Kidney (tissue), 14 donors: Measurements from ENCODE around the gene ATP6V0A4. TPM values are rescaled to one million over a fixed set of nuclear protein-coding genes. Genes with fewer than 3 reads are reported as not detected.

Source experiments
- DNase-seq, 5 donors: peaks; one replicate each; pipeline ENCODE4 v3.0.0-alpha.2; 2013 to 2020
- FAIRE-seq: peaks from 2 replicates; lab custom pipeline; 2012; peaks lifted over from hg19 to GRCh38; lab: Jason Lieb, UNC
- H3K27ac ChIP-seq, 2 donors: one replicate each; pipeline ENCODE4 v1.7.0; 2013; ENCODE audit warnings: low read depth in 2 of 2, low read length in 2 of 2, inconsistent platforms in 1 of 2
- H3K27me3 ChIP-seq: one replicate; pipeline ENCODE4 v1.7.1; 2013; ENCODE audit warnings: low read length, inconsistent platforms; ENCODE audit not compliant: control insufficient read depth, insufficient read depth
- H3K36me3 ChIP-seq, 3 donors: one replicate each; pipeline versions ENCODE4 v1.7.0 to v1.7.1; 2013; ENCODE audit warnings: low read length in 3 of 3, control low read depth in 1 of 3, inconsistent platforms in 1 of 3; ENCODE audit not compliant: insufficient read depth in 3 of 3, control insufficient read depth in 2 of 3
- H3K4me1 ChIP-seq, 3 donors: one replicate each; pipeline versions ENCODE4 v1.7.0 to v1.7.1; 2013; ENCODE audit warnings: low read length in 3 of 3, inconsistent platforms in 1 of 3, low read depth in 1 of 3; ENCODE audit not compliant: control insufficient read depth in 2 of 3, insufficient read depth in 2 of 3
- H3K4me3 ChIP-seq, 3 donors: one replicate each; pipeline versions ENCODE4 v1.7.0 to v1.8.1; 2013; ENCODE audit warnings: low read length in 3 of 3, control low read depth in 1 of 3, inconsistent platforms in 1 of 3
- H3K9ac ChIP-seq, 3 donors: one replicate each; pipeline versions ENCODE4 v1.7.0 to v1.7.1; 2013; ENCODE audit warnings: low read length in 3 of 3, control low read depth in 1 of 3, inconsistent platforms in 1 of 3
- H3K9me3 ChIP-seq, 3 donors: one replicate each; pipeline versions ENCODE4 v1.7.0 to v1.7.1; 2013; ENCODE audit warnings: low read length in 3 of 3, control low read depth in 1 of 3, inconsistent platforms in 1 of 3; ENCODE audit not compliant: control insufficient read depth in 2 of 3, insufficient read depth in 1 of 3
- intact Hi-C: fragments of 100-400 bp; cut with DNase I; formaldehyde crosslinking; loops from one replicate; pipeline ENCODE4 v1.11.1; 2022
- polyA plus RNA-seq: library from polyadenylated mRNA; stranded (reverse); fragments of 350-450 nt; fragmentation: Illumina TruSeq; extraction: RNeasy Lipid Tissue Mini Kit (QIAGEN cat#74804); gene quantifications from one replicate; pipeline ENCODE4 v1.2.3, GENCODE V29; 2014; ENCODE audit warnings: low read depth, low replicate concordance; ENCODE audit not compliant: insufficient read depth
- total RNA-seq: library from RNA; stranded (reverse); fragmentation: NEBNext Ultra II Directional; extraction: Animal tissue kit (Norgen Biotek cat#: 25700); gene quantifications from one replicate; pipeline ENCODE4 v1.2.1, GENCODE V29; 2021
- TF ChIP-seq, protein P1 (sequence below): IDR thresholded peaks from 3 replicates; pipeline ENCODE4 v1.5.1; 2012; ENCODE audit warnings: mild to moderate bottlenecking, moderate library complexity, borderline replicate concordance; ENCODE audit not compliant: insufficient read depth; ENCODE audit errors: extremely low read depth
- donor health status: control.
- donor health status: control.
- donor health status: control.
- donor health status: control.
- donor health status: control.
- donor health status: DM: yes; HTN: yes; CAD: no.
- donor health status: Normal renal cell carcinoma (clear cell type).

ATP6V0A4 gene
- total and polyA plus RNA-seq, 2 donors from 2014 or later, result 30.5 to 140 TPM

DNA sequence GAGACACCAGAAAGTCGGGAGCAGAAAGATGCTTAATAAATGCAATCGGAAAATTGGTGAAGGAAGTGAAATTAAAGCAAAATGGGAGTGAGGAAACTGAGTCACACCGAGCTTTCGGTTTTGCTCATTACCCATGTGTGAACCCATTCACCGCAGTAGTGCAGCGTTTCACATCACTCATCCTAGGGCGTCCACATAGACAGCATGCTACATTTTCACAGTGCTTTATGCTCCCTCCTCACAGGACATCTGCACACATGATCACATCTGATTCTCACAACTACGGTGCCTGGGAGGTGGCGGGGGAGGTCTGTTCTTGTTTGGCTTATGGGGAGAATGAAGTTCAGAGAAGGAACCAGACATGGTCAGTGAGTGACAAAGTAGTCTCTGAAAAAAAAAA is 36.6 kb upstream of the ATP6V0A4 start:
- intact Hi-C loops, result no loop called here
- FAIRE-seq (no peak), DNase-seq (no peak)
- no peak overlapping the region for H3K4me3 ChIP-seq
- no peaks in the 10 kb centered on the region for H3K27me3 ChIP-seq
- no peaks in the 10 kb centered on the region for H3K9me3 ChIP-seq
- peaks cover 0 to 15% (median 5%) of the 10 kb centered on the region in 3 donors for H3K36me3 ChIP-seq
- no peaks in the 10 kb centered on the region for H3K4me1 ChIP-seq
- H3K27ac ChIP-seq, result no peak overlapping the region
- TF ChIP-seq, protein P1, sequence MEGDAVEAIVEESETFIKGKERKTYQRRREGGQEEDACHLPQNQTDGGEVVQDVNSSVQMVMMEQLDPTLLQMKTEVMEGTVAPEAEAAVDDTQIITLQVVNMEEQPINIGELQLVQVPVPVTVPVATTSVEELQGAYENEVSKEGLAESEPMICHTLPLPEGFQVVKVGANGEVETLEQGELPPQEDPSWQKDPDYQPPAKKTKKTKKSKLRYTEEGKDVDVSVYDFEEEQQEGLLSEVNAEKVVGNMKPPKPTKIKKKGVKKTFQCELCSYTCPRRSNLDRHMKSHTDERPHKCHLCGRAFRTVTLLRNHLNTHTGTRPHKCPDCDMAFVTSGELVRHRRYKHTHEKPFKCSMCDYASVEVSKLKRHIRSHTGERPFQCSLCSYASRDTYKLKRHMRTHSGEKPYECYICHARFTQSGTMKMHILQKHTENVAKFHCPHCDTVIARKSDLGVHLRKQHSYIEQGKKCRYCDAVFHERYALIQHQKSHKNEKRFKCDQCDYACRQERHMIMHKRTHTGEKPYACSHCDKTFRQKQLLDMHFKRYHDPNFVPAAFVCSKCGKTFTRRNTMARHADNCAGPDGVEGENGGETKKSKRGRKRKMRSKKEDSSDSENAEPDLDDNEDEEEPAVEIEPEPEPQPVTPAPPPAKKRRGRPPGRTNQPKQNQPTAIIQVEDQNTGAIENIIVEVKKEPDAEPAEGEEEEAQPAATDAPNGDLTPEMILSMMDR, result no peak
- no peak overlapping the region for H3K9ac ChIP-seq

DNA sequence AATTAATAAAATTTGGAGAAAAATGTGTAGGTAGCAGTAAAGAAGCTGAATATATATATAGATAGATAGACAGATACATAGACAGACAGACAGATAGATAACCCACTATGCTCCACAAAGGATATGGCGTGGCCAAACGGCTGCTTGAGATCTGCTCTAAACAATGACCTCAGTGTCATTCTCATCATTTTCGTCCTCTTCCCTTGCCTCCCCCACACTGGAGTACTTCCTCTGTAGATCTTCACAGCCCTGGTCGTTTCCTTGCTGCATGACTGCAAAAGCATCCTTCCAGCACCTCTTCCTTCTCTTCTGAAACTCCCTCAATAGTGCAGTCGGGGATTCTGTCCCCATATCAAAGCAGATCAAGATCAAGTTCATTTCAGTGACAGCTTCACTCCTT is 35.6 kb upstream of the ATP6V0A4 start:
- no peaks in the 10 kb centered on the region for H3K9me3 ChIP-seq
- intact Hi-C loops, result no loop called here
- H3K4me1 ChIP-seq, result no peaks in the 10 kb centered on the region
- H3K9ac ChIP-seq, result no peak overlapping the region
- no peak for DNase-seq
- FAIRE-seq, result no peak
- no peak overlapping the region for H3K4me3 ChIP-seq
- no peak overlapping the region for H3K27ac ChIP-seq
- H3K36me3 ChIP-seq, result peaks cover 0 to 8% (median 3%) of the 10 kb centered on the region in 3 donors
- H3K27me3 ChIP-seq, result no peaks in the 10 kb centered on the region
- TF ChIP-seq, protein P1, result no peak

DNA sequence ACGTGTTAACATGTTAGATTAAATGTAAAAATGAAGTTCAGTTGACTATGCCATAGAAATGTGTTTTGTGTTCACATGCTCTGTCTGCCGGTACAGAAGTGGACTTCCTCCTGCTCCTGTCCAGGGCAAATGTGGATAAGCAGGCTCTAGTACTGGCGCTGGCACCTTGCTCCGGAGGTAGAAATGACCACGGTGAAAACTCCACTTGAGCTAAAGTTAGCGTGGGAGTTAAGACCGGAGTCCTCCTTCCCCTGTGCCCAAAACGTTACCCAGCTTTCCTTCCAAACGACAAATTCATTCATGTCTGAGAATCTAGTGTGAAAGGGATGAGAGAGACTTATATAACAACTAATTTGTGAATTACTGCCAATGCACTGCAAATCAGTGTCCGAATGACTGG is 35.0 kb upstream of the ATP6V0A4 start:
- H3K4me3 ChIP-seq, result no peak overlapping the region
- peaks cover 0 to 8% (median 0%) of the 10 kb centered on the region in 3 donors for H3K36me3 ChIP-seq
- DNase-seq (no peak), FAIRE-seq (no peak)
- H3K27me3 ChIP-seq, result no peaks in the 10 kb centered on the region
- TF ChIP-seq, protein P1, result no peak
- no peaks in the 10 kb centered on the region for H3K9me3 ChIP-seq
- intact Hi-C loops, result no loop called here
- H3K9ac ChIP-seq, result no peak overlapping the region
- H3K4me1 ChIP-seq, result no peaks in the 10 kb centered on the region
- H3K27ac ChIP-seq, result no peak overlapping the region

DNA sequence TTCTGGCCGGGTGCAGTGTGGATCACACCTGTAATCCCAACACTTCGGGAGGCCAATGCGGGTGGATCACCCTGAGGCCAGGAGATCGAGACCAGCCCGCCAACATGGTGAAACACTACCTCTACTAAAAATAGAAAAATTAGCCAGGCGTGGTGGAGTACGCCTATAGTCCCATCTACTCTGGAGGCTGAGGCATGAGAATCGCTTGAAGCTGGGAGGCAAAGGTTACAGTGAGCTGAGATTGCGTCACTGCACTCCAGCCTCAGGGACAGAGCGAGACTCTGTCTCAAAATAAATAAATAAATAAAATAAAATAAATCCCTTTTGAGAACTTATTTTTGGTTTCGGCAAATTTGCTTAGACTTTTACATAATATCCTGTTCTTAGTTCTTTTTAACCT is 31.3 kb upstream of the ATP6V0A4 start:
- peaks cover 0 to 4% (median 0%) of the 10 kb centered on the region in 3 donors for H3K9me3 ChIP-seq
- no peak overlapping the region for H3K9ac ChIP-seq
- intact Hi-C loops, result no loop called here
- H3K27ac ChIP-seq, result no peak overlapping the region
- H3K4me1 ChIP-seq, result no peaks in the 10 kb centered on the region
- no peak for FAIRE-seq
- H3K4me3 ChIP-seq, result no peak overlapping the region
- DNase-seq, result no peak
- TF ChIP-seq, protein P1, result no peak
- H3K27me3 ChIP-seq, result no peaks in the 10 kb centered on the region
- no peaks in the 10 kb centered on the region for H3K36me3 ChIP-seq
